Right ventricle myocardium superior (tissue), 1 donor: Measurements from ENCODE around the gene ANKRD37. TPM values are rescaled to one million over a fixed set of nuclear protein-coding genes. Genes with fewer than 3 reads are reported as not detected.

Source experiments
- total RNA-seq: library from RNA; stranded (reverse); fragmentation: NEBNext Ultra II Directional; extraction: Animal tissue kit (Norgen Biotek cat#: 25700); gene quantifications from one replicate; pipeline ENCODE4 v1.2.1, GENCODE V29; 2021
- donor health status: DM: no; HTN: yes; CAD: no; lungs with severe emphysema.

The ANKRD37 gene
- total RNA-seq, 1 donor from 2014 or later, result 22.1 TPM

Other genes with a start within 250 kb of the ANKRD37 start
- gene CFAP97, start 192.8 kb upstream of the ANKRD37 start, total RNA-seq, result 11.3 TPM
- 11.1 TPM for gene SNX25, start 187.2 kb upstream of the ANKRD37 start, total RNA-seq
- gene LRP2BP, start 917 bp upstream of the ANKRD37 start, total RNA-seq, result 2.6 TPM
- gene UFSP2, start 29.1 kb downstream of the ANKRD37 start, total RNA-seq, result 49.4 TPM
- 1.6 TPM for gene CCDC110, start 74.9 kb downstream of the ANKRD37 start, total RNA-seq
- 208 TPM for gene PDLIM3, start 138.7 kb downstream of the ANKRD37 start, total RNA-seq